NCI-H1105 treated with DMSO at 0.1 percent for 48 hours (cell line): ENCODE measurements around the gene SKI.

Experiments used
- DNase-seq: peaks from one replicate; lab custom pipeline; 2025; lab: John Stamatoyannopoulos, UW

SKI gene

GRCh38 chr1:2276803-2277580, 48.9 kb downstream of the SKI start:
- no peak for DNase-seq

GRCh38 chr1:2277741-2278488, 49.8 kb downstream of the SKI start:
- DNase-seq: no peak

- no peak for DNase-seq
These were observed 50.6 kb downstream of the SKI start for GRCh38 chr1:2278591-2279209.

GRCh38 chr1:2279210-2279639, 51.1 kb downstream of the SKI start:
- no peak for DNase-seq

GRCh38 chr1:2279817-2280216, 51.7 kb downstream of the SKI start:
- DNase-seq: no peak

- no peak for DNase-seq
These were observed 54.6 kb downstream of the SKI start for GRCh38 chr1:2282556-2283270.

GRCh38 chr1:2283371-2283990, 55.4 kb downstream of the SKI start:
- DNase-seq: no peak

- no peak for DNase-seq
These were observed 56.1 kb downstream of the SKI start for GRCh38 chr1:2283991-2284895.

- no peak for DNase-seq
These were observed 56.8 kb downstream of the SKI start for GRCh38 chr1:2284932-2285331.

- DNase-seq: no peak
These were observed 58.8 kb downstream of the SKI start for GRCh38 chr1:2286923-2287322.

- no peak for DNase-seq
These were observed 59.5 kb downstream of the SKI start for GRCh38 chr1:2287649-2288048.

GRCh38 chr1:2288311-2288710, 60.2 kb downstream of the SKI start:
- DNase-seq: no peak

- no peak for DNase-seq
These were observed 60.9 kb downstream of the SKI start for GRCh38 chr1:2288816-2289536.

- DNase-seq: no peak
These were observed 61.5 kb downstream of the SKI start for GRCh38 chr1:2289607-2290006.

- no peak for DNase-seq
These were observed 62.1 kb downstream of the SKI start for GRCh38 chr1:2290171-2290578.

GRCh38 chr1:2290595-2291510, 62.7 kb downstream of the SKI start:
- DNase-seq: no peak

GRCh38 chr1:2291577-2291976, 63.5 kb downstream of the SKI start:
- DNase-seq: no peak

- no peak for DNase-seq
These were observed 64.8 kb downstream of the SKI start for GRCh38 chr1:2292725-2293450.
